Stimulated activated CD8-positive, alpha-beta memory T cell treated with anti-CD3 and anti-CD28 coated beads, Interleukin-4, amount 100 ng/mL, for 48 hours (primary cell): ENCODE results near the gene PFN4.
A peak's percentile ranks its signal among the peaks of the same experiment; 100 is the strongest.

Experiments
- DNase-seq: peaks from one replicate; pipeline ENCODE4 v3.0.0-alpha.2; 2020

Gene PFN4

DNA sequence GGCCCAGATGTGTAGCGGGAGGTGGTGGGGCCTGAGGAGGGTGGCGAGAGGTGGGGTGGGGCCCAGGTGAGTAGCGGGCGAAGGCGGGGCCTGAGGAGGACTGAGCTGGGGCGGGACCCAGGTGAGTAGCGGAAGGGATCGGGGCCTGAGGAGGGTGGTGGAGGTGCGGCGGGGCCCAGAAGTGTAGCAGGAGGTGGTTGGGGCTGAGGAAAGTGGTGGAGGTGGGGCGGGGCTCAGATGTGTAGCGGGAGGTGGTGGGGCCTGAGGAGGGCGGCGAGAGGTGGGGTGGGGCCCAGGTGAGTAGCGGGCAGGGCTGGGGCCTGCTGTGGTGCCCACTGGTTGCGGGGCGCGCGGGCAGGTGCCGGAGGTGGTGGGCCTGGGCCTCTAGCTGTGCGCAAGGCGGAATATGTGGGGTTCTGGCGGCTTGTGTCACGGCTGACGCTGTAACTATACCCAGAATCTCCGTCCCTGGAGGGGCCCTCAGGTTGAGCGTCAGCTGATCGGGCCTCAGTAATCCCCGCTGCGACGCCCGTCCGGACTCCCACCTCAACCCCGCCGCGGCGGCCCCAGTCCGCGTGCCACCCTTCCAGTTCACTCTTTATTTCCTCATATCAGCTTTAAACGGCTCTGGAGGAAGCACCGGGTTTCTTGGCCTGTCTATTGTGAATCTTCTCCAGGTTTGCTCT, 46.1 kb downstream of the PFN4 start:
- peak; percentile 35 for DNase-seq

GRCh38 chr2:24075915-24076848, 47.0 kb downstream of the PFN4 start, which contains the start of gene SF3B6:
TSS of gene SF3B6 (minus strand) at chr2:24076326. CDS start at chr2:24076229, 97 bp downstream.
- peak; percentile 100 for DNase-seq

GRCh38 chr2:24075259-24075658, 47.9 kb downstream of the PFN4 start:
- DNase-seq = no peak

DNA sequence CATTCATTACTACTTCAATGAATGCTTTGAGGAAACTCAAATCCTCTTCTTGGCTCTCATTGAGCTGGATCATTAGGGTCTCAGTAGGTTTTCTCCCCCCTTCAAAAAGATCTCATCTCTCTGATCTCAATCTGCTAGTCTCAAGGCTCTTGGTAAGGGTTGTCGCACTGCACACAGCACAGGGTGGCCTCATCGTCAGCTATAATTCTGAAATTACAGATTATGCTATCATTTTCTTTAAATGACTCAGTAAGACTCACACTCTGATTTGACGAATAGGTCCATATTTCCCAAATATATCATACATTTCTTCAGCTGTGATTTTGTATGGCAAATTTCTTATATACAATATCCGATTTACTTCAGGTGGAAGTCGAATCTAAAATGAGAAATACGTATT, 49.3 kb downstream of the PFN4 start:
- DNase-seq = no peak

DNA sequence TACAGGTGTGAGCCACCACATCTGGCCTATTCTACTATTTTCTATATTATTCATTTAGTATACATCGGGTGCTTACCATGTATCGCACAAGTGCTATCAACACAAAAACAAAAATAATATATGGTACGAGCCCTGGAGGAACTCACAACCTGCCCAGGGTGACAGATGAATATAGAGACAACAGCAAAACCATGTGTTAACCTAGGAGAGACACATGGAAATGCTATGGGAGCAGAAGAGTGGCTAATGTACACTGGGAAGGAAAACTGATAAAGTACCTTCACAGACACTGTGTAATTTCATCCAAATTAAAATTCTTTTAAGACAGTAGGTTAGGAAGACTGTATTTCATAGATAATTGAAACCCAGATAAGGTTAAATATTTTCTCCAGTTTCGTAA, 50.9 kb downstream of the PFN4 start:
- no peak for DNase-seq

DNA sequence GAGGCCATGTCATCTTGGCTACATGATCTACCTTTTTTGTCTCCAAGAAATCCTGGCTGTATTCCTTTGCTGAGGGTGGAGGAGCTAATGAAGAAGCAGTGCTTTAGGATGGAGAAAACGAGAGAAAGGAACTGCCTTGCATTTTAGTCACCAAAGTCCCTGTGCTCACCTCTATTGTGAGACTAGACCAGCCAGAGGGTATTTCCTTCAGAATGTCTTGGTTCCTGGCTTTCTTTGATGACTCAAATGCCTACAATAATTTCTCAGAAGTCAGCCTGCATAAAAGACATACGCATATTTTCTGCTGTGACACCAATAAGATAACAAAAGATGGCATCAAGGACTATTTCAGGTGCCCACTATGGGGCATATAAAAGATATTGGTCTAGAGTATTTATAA, 57.8 kb downstream of the PFN4 start:
- DNase-seq = no peak
